Measurements from ENCODE around the gene DVL1.

- TF ChIP-seq CTCF (IDR thresholded peaks at IDR 0.05) (no peak), POLR2A (IDR thresholded peaks at IDR 0.05) (no peak)
Measured at GRCh38 chr1:1357871-1358432, 8.7 kb upstream of the DVL1 start.
